GM12891 (cell line): ENCODE data around the gene STARD8.

Experiments used
- POLR2A ChIP-seq: IDR thresholded peaks from 2 replicates; pipeline ENCODE4 v1.6.1; 2011; ENCODE audit warnings: low read depth, low read length, control low read depth
- POLR2AphosphoS5 ChIP-seq: IDR thresholded peaks from 2 replicates; pipeline ENCODE4 v1.6.1; 2011; ENCODE audit warnings: low read depth, low read length, control low read depth
- SPI1 ChIP-seq: IDR thresholded peaks from 2 replicates; pipeline ENCODE4 v1.6.1; 2011; ENCODE audit warnings: low read depth, low read length, control low read depth
- TAF1 ChIP-seq: IDR thresholded peaks from 2 replicates; pipeline ENCODE4 v1.6.1; 2011; ENCODE audit warnings: low read depth, low read length, control low read depth

GRCh38 chrX:68659385-68659784, 11.9 kb downstream of the STARD8 start:
- TF ChIP-seq TAF1 (no peak), SPI1 (no peak), POLR2A (no peak), POLR2AphosphoS5 (no peak)
